ENCODE results near the gene MROH2A.
A peak's percentile ranks its signal among the peaks of the same experiment; 100 is the strongest.
"Not testable (repeated sequence)": the region's sequence is repeated elsewhere in the genome, so short reads cannot be mapped to it uniquely, and the experiment has no call there.

The MROH2A gene

GRCh38 chr2:233865838-233866237 lies 87.7 kb downstream of the MROH2A start:
- no peak for DNase-seq

- no peak for DNase-seq
These were observed 88.3 kb downstream of the MROH2A start for GRCh38 chr2:233866479-233866878.

- peak; percentile 24 for DNase-seq
These were observed 89.9 kb downstream of the MROH2A start, which contains the start of gene MSL3B for GRCh38 chr2:233867993-233868532. Gene MSL3B, minus strand, starts transcription at chr2:233868386.

- DNase-seq, result no peak
These were observed 93.3 kb downstream of the MROH2A start for GRCh38 chr2:233871432-233871831.

GRCh38 chr2:233872125-233872524 lies 94.0 kb downstream of the MROH2A start:
- not testable (repeated sequence) for DNase-seq

- DNase-seq, result no peak
These were observed 104.2 kb downstream of the MROH2A start for GRCh38 chr2:233882353-233882752.
